A549 (cell line): ENCODE measurements around the gene MLANA. TPM values are rescaled to one million over a fixed set of nuclear protein-coding genes. Genes with fewer than 3 reads are reported as not detected.

ENCODE experiments used
- ATAC-seq, 2 experiments: fragments of 200-7000 bp in 1 of 2; fragments of >200 bp in 1 of 2; cut with Nextera tagmentation in 1 of 2; cut with Tn5 transposase in 1 of 2; 3 replicates each; pipeline versions ENCODE4 v1.8.0 to v1.9.1; 2018 to 2020; ENCODE audit warnings: mild to moderate bottlenecking in 1 of 2, moderate library complexity in 1 of 2
- CTCF ChIA-PET: fragments of 300-600 bp; sonication (Branson Sonifier 250); formaldehyde crosslinking; extraction: SDS; loops from one replicate; lab custom pipeline; 2021; ENCODE audit warnings: antibody characterized with exemption, inconsistent platforms; lab: Yijun Ruan, JAX
- POLR2A ChIA-PET: fragments of 350-600 bp; formaldehyde crosslinking; extraction: SDS; loops from one replicate; lab custom pipeline; 2021; ENCODE audit warnings: antibody characterized with exemption, inconsistent platforms; lab: Yijun Ruan, JAX
- DNase-seq, 2 experiments: peaks; one replicate each; pipeline versions ENCODE4 v3.0.0 to v3.0.0-alpha.2; 2011 to 2016; ENCODE audit warnings: low read depth in 1 of 2, low spot score in 1 of 2
- FAIRE-seq: peaks from 2 replicates; lab custom pipeline; 2011; peaks lifted over from hg19 to GRCh38; lab: Jason Lieb, UNC
- H3K27ac ChIP-seq, 2 experiments: fragments of >200 bp; sonication (Bioruptor Twin); formaldehyde crosslinking; 3 replicates each; pipeline ENCODE4 v1.5.1; 2016 to 2017
- H3K4me1 ChIP-seq: fragments of >200 bp; sonication (Bioruptor Twin); formaldehyde crosslinking; 3 replicates; pipeline ENCODE4 v1.6.1; 2016
- H3K4me2 ChIP-seq: fragments of >200 bp; sonication (Bioruptor Twin); formaldehyde crosslinking; 3 replicates; pipeline ENCODE4 v1.6.1; 2016
- H3K4me3 ChIP-seq: fragments of >200 bp; sonication (Bioruptor Twin); formaldehyde crosslinking; 3 replicates; pipeline ENCODE4 v1.5.1; 2016
- H3K9me3 ChIP-seq: fragments of >200 bp; sonication (Bioruptor Twin); formaldehyde crosslinking; 3 replicates; pipeline ENCODE4 v1.6.1; 2016
- CBX2 ChIP-seq: fragments of 200-600 bp; sonication (generic); IDR thresholded peaks from 2 replicates; pipeline ENCODE4 v1.6.1; 2016; ENCODE audit warnings: low read depth, mild to moderate bottlenecking, borderline replicate concordance
- CBX8 ChIP-seq: fragments of 200-600 bp; sonication (generic); IDR thresholded peaks from 2 replicates; pipeline ENCODE4 v1.6.1; 2016
- EHF ChIP-seq: fragments of 250-450 bp; sonication (Bioruptor Pico); IDR thresholded peaks from 2 replicates; pipeline ENCODE4 v1.5.0; 2020; ENCODE audit warnings: mild to moderate bottlenecking
- ELK1 ChIP-seq: fragments of 150-350 bp; IDR thresholded peaks from 2 replicates; pipeline ENCODE4 v1.6.1; 2014; ENCODE audit warnings: low read depth, mild to moderate bottlenecking, low read length
- ESRRA ChIP-seq: fragments of 150-350 bp; IDR thresholded peaks from 2 replicates; pipeline ENCODE4 v1.6.1; 2014; ENCODE audit warnings: mild to moderate bottlenecking, low read length, borderline replicate concordance
- FOSL2 ChIP-seq, 2 experiments: fragments of 450-650 bp in 1 of 2; fragments of >200 bp in 1 of 2; sonication (Bioruptor Twin) in 1 of 2; formaldehyde crosslinking; IDR thresholded peaks; 2 replicates each; pipeline versions ENCODE4 v1.5.0 to v1.6.1; 2016 to 2020; ENCODE audit warnings: mild to moderate bottlenecking in 1 of 2, moderate library complexity in 1 of 2
- FOXS1 ChIP-seq: fragments of 250-450 bp; sonication (Bioruptor Pico); IDR thresholded peaks from 2 replicates; pipeline ENCODE4 v1.5.0; 2020; ENCODE audit warnings: mild to moderate bottlenecking, moderate library complexity
- GATA3 ChIP-seq: IDR thresholded peaks from 2 replicates; pipeline ENCODE4 v1.6.1; 2012; ENCODE audit warnings: borderline replicate concordance
- HES2 ChIP-seq: fragments of >200 bp; sonication (Bioruptor Twin); formaldehyde crosslinking; IDR thresholded peaks from 2 replicates; pipeline ENCODE4 v1.6.1; 2016
- HEYL ChIP-seq: fragments of 250-450 bp; sonication (Bioruptor Pico); IDR thresholded peaks from 2 replicates; pipeline ENCODE4 v1.8.0; 2021; ENCODE audit warnings: mild to moderate bottlenecking, moderate library complexity
- HOXB13 ChIP-seq: fragments of 250-450 bp; sonication (Bioruptor Pico); IDR thresholded peaks from 2 replicates; pipeline ENCODE4 v1.5.0; 2020; ENCODE audit warnings: low read depth, mild to moderate bottlenecking, moderate library complexity
- JUNB ChIP-seq: fragments of >200 bp; sonication (Bioruptor Twin); formaldehyde crosslinking; IDR thresholded peaks from 2 replicates; pipeline ENCODE4 v1.6.1; 2016
- KDM5A ChIP-seq: fragments of 200-600 bp; sonication (generic); IDR thresholded peaks from 2 replicates; pipeline ENCODE4 v1.6.1; 2016; ENCODE audit warnings: antibody characterized with exemption, mild to moderate bottlenecking
- MAX ChIP-seq: IDR thresholded peaks from 2 replicates; pipeline ENCODE4 v1.6.1; 2012
- NPAS2 ChIP-seq: fragments of 250-450 bp; sonication (Bioruptor Pico); IDR thresholded peaks from 2 replicates; pipeline ENCODE4 v1.8.0; 2022; ENCODE audit warnings: mild to moderate bottlenecking, moderate library complexity, borderline replicate concordance
- NR3C1 ChIP-seq: fragments of >200 bp; sonication (Bioruptor Twin); formaldehyde crosslinking; IDR thresholded peaks from 3 replicates; pipeline ENCODE4 v1.6.1; 2017
- POLR2A ChIP-seq: IDR thresholded peaks from 2 replicates; pipeline ENCODE4 v1.6.1; 2012; ENCODE audit warnings: mild to moderate bottlenecking, low read length
- RAD21 ChIP-seq, 2 experiments: fragments of >200 bp in 1 of 2; sonication (Bioruptor Twin) in 1 of 2; formaldehyde crosslinking in 1 of 2; IDR thresholded peaks in 1 of 2; conservative IDR thresholded peaks in 1 of 2; 2 replicates in 1 of 2; 3 replicates in 1 of 2; pipeline ENCODE4 v1.6.1; 2012 to 2018; ENCODE audit warnings: inconsistent platforms in 1 of 2
- SREBF2 ChIP-seq: fragments of 450-650 bp; IDR thresholded peaks from 2 replicates; pipeline ENCODE4 v1.6.1; 2014; ENCODE audit warnings: mild to moderate bottlenecking, moderate library complexity
- TP53 ChIP-seq: fragments of 250-450 bp; sonication (Bioruptor Pico); IDR thresholded peaks from 2 replicates; pipeline ENCODE4 v1.5.0; 2021; ENCODE audit warnings: mild to moderate bottlenecking, moderate library complexity
- ZC3H11A ChIP-seq: fragments of 450-650 bp; IDR thresholded peaks from 2 replicates; pipeline ENCODE4 v1.6.1; 2014; ENCODE audit warnings: antibody characterized with exemption, mild to moderate bottlenecking
- ZFP36 ChIP-seq: fragments of 450-650 bp; IDR thresholded peaks from 2 replicates; pipeline ENCODE4 v1.6.1; 2014; ENCODE audit warnings: borderline replicate concordance; ENCODE audit not compliant: partially characterized antibody
- ZSCAN20 ChIP-seq: fragments of 250-450 bp; sonication (Bioruptor Pico); IDR thresholded peaks from 2 replicates; pipeline ENCODE4 v1.8.0; 2022; ENCODE audit warnings: mild to moderate bottlenecking, moderate library complexity
- WGBS: methylation state at CpG from one replicate; pipeline ENCODE4 v1.1.6; 2017; ENCODE audit errors: missing lambda C conversion rate; 5-methylcytosine and 5-hydroxymethylcytosine counted together
- polyA plus RNA-seq, 4 experiments: library from polyadenylated mRNA; depleted of rRNA in 3 of 4; stranded (reverse); fragments of >200 nt; fragmentation: RNase III in 1 of 4; extraction: RNeasy Plus Mini Kit Qiagen cat#74134 plus additional on column Dnase treatment in 1 of 4; gene quantifications; 2 replicates in 3 of 4; 3 replicates in 1 of 4; pipeline ENCODE4 v1.2.3, GENCODE V29; 2011 to 2017
- TF ChIP-seq, protein P1 (sequence below): fragments of 250-450 bp; sonication (Bioruptor Pico); IDR thresholded peaks from 2 replicates; pipeline ENCODE4 v1.5.0; 2020; ENCODE audit warnings: low read depth, mild to moderate bottlenecking, moderate library complexity
- TF ChIP-seq, protein P2 (sequence below): fragments of >200 bp; sonication (Bioruptor Twin); formaldehyde crosslinking; IDR thresholded peaks from 3 replicates; pipeline ENCODE4 v1.6.1; 2016
- TF ChIP-seq, protein P3 (sequence below): fragments of 450-650 bp; IDR thresholded peaks from 2 replicates; pipeline ENCODE4 v1.6.1; 2014; ENCODE audit warnings: antibody characterized with exemption
- TF ChIP-seq, protein P4 (sequence below): IDR thresholded peaks from 2 replicates; pipeline ENCODE4 v1.6.1; 2012; ENCODE audit warnings: low read depth, borderline replicate concordance

The MLANA gene
- polyA plus RNA-seq, 2 of the 4 experiments (the other 2 are of a cell fraction), result not detected

- CTCF ChIA-PET, result interaction anchor here (0.7 to 12.8 kb wide), 5 partner anchors 8 to 160 kb away, joined by 3 to 102 read pairs (median 5); partner anchors contain the start of gene ERMP1
- peak in 1 of 2 experiments; percentile 9; a peak in 1 of 6 replicates for ATAC-seq
- FAIRE-seq, result no peak
- TF ChIP-seq, protein P1, sequence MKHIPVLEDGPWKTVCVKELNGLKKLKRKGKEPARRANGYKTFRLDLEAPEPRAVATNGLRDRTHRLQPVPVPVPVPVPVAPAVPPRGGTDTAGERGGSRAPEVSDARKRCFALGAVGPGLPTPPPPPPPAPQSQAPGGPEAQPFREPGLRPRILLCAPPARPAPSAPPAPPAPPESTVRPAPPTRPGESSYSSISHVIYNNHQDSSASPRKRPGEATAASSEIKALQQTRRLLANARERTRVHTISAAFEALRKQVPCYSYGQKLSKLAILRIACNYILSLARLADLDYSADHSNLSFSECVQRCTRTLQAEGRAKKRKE (CRISPR knock-in tag), result no peak
- TF ChIP-seq, protein P2, sequence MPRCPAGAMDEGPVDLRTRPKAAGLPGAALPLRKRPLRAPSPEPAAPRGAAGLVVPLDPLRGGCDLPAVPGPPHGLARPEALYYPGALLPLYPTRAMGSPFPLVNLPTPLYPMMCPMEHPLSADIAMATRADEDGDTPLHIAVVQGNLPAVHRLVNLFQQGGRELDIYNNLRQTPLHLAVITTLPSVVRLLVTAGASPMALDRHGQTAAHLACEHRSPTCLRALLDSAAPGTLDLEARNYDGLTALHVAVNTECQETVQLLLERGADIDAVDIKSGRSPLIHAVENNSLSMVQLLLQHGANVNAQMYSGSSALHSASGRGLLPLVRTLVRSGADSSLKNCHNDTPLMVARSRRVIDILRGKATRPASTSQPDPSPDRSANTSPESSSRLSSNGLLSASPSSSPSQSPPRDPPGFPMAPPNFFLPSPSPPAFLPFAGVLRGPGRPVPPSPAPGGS, result no peak
- no peak for TF ChIP-seq TP53 (CRISPR knock-in tag)
- no peak for TF ChIP-seq RAD21 (conservative IDR thresholded peaks at IDR 0.05 in 1 of 2, IDR thresholded peaks at IDR 0.05 in 1 of 2)
- no peak for TF ChIP-seq ZFP36
- TF ChIP-seq HOXB13, result no peak
- no peak for TF ChIP-seq ZSCAN20 (CRISPR knock-in tag)
- TF ChIP-seq MAX, result no peak
- WGBS, result 73% methylated on average over 6 of the region's 6 CpGs
- Histone ChIP-seq H3K4me3 (no peak overlapping the region), H3K4me1 (peaks cover 18% of the 10 kb centered on the region), H3K9me3 (no peaks in the 10 kb centered on the region), H3K4me2 (peak overlapping the region; percentile 44), H3K27ac (peak overlapping the region in 1 of 2 experiments; percentile 21; a peak in 2 of 6 replicates)
- DNase-seq, result no peak
- POLR2A ChIA-PET, result no interaction called here
Observed at GRCh38 chr9:5894237-5894959, 3.7 kb downstream of the MLANA start.

DNA sequence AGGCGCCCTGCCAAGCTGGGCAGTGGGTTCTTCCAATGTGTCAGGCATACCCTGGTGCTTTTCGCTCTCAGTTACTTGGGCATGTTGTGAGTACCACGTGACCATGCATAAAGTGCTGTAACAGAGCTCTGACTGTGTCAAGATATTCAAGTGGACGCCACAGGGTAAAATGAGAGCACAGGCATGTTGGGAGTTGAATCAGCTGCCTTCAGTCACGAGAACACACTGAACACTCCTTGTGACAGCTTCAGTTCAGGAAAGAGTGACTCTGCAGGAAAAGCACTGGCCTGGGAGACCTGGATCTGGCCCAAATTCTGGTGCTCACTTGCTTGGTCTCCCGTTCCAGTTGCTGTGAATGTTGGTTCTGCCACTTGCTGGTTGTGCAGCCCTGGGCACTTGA is 5.1 kb downstream of the MLANA start:
- FAIRE-seq, result no peak
- WGBS, result 87% methylated on average over 5 of the region's 6 CpGs
- no peak overlapping the region for H3K4me3 ChIP-seq
- ChIA-PET CTCF (interaction anchor here (1.7 to 12.8 kb wide), 4 partner anchors 9 to 410 kb away, joined by 5 to 102 read pairs (median 6); partner anchors contain the start of gene ERMP1), POLR2A (no interaction called here)
- no peak for DNase-seq
- H3K9me3 ChIP-seq, result no peaks in the 10 kb centered on the region
- H3K4me1 ChIP-seq, result peaks cover 21% of the 10 kb centered on the region
- ATAC-seq, result no peak
- no peak overlapping the region for H3K27ac ChIP-seq
- no peak overlapping the region for H3K4me2 ChIP-seq
- no peak for TF ChIP-seq ESRRA
- TF ChIP-seq, protein P3, sequence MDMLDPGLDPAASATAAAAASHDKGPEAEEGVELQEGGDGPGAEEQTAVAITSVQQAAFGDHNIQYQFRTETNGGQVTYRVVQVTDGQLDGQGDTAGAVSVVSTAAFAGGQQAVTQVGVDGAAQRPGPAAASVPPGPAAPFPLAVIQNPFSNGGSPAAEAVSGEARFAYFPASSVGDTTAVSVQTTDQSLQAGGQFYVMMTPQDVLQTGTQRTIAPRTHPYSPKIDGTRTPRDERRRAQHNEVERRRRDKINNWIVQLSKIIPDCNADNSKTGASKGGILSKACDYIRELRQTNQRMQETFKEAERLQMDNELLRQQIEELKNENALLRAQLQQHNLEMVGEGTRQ, result 0 out of 2 replicates have a peak, but pooled peaks have one; percentile 21
- no peak for TF ChIP-seq SREBF2
- TF ChIP-seq, protein P4, sequence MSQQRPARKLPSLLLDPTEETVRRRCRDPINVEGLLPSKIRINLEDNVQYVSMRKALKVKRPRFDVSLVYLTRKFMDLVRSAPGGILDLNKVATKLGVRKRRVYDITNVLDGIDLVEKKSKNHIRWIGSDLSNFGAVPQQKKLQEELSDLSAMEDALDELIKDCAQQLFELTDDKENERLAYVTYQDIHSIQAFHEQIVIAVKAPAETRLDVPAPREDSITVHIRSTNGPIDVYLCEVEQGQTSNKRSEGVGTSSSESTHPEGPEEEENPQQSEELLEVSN, result no peak

GRCh38 chr9:5896863-5897262 is 6.2 kb downstream of the MLANA start:
- no peak for TF ChIP-seq KDM5A
- TF ChIP-seq CBX2, result no peak
- TF ChIP-seq ESRRA, result no peak
- no peak for TF ChIP-seq RAD21 (conservative IDR thresholded peaks at IDR 0.05 in 1 of 2, IDR thresholded peaks at IDR 0.05 in 1 of 2)
- no peak for TF ChIP-seq CBX8
- no peak for TF ChIP-seq HES2
- no peak for TF ChIP-seq MAX
- TF ChIP-seq HEYL (CRISPR knock-in tag), result no peak
- no peak for TF ChIP-seq SREBF2
- no peak for TF ChIP-seq NR3C1
- TF ChIP-seq NPAS2 (CRISPR knock-in tag), result no peak
- TF ChIP-seq ZC3H11A, result no peak
- no peak for TF ChIP-seq POLR2A
- no peak for TF ChIP-seq FOXS1 (CRISPR knock-in tag)
- TF ChIP-seq JUNB, result no peak
- no peak for TF ChIP-seq FOSL2 (IDR thresholded peaks at IDR 0.05)
- TF ChIP-seq FOSL2 (CRISPR knock-in tag; IDR thresholded peaks at IDR 0.05), result no peak
- no peak for TF ChIP-seq ZSCAN20 (CRISPR knock-in tag)
- TF ChIP-seq GATA3, result no peak
- no peak for TF ChIP-seq ELK1
- TF ChIP-seq EHF (CRISPR knock-in tag), result no peak
- TF ChIP-seq, all 56 proteins: peak for 0
- WGBS, result 88% methylated on average over 4 of the region's 4 CpGs
- DNase-seq (no peak), FAIRE-seq (no peak), ATAC-seq (no peak)
- Histone ChIP-seq H3K4me2 (no peak overlapping the region), H3K4me1 (peaks cover 24% of the 10 kb centered on the region), H3K27ac (no peak overlapping the region), H3K9me3 (no peaks in the 10 kb centered on the region), H3K4me3 (no peak overlapping the region)
- ChIA-PET CTCF (interaction anchor here (1.3 to 12.8 kb wide), 6 partner anchors 10 to 409 kb away, joined by 3 to 102 read pairs (median 5); partner anchors contain the start of gene ERMP1), POLR2A (no interaction called here)
